A549 (cell line): ENCODE data around the gene PRR14.

ENCODE experiments used
- PHF8 ChIP-seq: fragments of 200-600 bp; sonication (generic); IDR thresholded peaks from 2 replicates; pipeline ENCODE4 v1.6.1; 2016; ENCODE audit warnings: low read depth, mild to moderate bottlenecking, antibody characterized with exemption, moderate library complexity, borderline replicate concordance
- POLR2A ChIP-seq: IDR thresholded peaks from 2 replicates; pipeline ENCODE4 v1.6.1; 2012; ENCODE audit warnings: mild to moderate bottlenecking, low read length
- RFX5 ChIP-seq: fragments of 450-650 bp; IDR thresholded peaks from 2 replicates; pipeline ENCODE4 v1.7.1; 2014; ENCODE audit warnings: antibody characterized with exemption, mild to moderate bottlenecking, moderate library complexity
- SMC3 ChIP-seq: fragments of >200 bp; sonication (Bioruptor Twin); formaldehyde crosslinking; IDR thresholded peaks from 3 replicates; pipeline ENCODE4 v1.6.1; 2018; ENCODE audit warnings: inconsistent platforms
- TF ChIP-seq, protein P1 (sequence below): IDR thresholded peaks from 2 replicates; pipeline ENCODE4 v1.6.1; 2012
- TF ChIP-seq, protein P2 (sequence below): fragments of 150-350 bp; IDR thresholded peaks from 2 replicates; pipeline ENCODE4 v1.6.1; 2014; ENCODE audit warnings: low read depth, mild to moderate bottlenecking, low read length
- TF ChIP-seq, protein P3 (sequence below): fragments of >200 bp; sonication (Bioruptor Twin); formaldehyde crosslinking; IDR thresholded peaks from 3 replicates; pipeline ENCODE4 v1.5.1; 2016
- TF ChIP-seq, protein P4 (sequence below): IDR thresholded peaks from 2 replicates; pipeline ENCODE4 v1.6.1; 2012

DNA sequence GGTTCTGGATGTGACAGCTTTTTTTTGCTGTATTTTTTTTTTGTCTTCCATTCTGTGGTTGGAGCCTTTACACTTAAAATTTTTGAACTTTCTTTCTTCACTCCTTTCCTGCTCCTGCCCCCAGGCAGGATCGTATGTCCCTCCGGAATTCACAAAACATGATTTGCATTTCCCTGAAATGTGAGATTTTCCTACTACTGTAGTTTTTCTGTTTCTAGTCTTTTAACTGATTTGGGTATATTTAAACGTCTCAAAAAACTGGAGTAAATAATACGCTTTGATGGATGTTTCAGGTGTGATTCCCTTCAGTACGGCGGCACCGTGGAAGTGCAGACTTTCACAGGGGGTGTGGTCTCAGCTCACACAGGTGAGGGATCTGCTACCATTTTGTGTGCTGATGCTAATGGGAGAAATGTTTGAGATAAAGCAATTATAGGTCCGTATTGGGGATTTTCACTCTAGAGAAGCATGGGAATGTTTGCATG lies 48.9 kb downstream of the PRR14 start:
- TF ChIP-seq SMC3 (no peak), POLR2A (no peak), RFX5 (no peak), PHF8 (no peak)
- TF ChIP-seq, protein P1, sequence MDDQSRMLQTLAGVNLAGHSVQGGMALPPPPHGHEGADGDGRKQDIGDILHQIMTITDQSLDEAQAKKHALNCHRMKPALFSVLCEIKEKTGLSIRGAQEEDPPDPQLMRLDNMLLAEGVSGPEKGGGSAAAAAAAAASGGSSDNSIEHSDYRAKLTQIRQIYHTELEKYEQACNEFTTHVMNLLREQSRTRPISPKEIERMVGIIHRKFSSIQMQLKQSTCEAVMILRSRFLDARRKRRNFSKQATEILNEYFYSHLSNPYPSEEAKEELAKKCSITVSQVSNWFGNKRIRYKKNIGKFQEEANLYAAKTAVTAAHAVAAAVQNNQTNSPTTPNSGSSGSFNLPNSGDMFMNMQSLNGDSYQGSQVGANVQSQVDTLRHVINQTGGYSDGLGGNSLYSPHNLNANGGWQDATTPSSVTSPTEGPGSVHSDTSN: no peak
- TF ChIP-seq, protein P2, sequence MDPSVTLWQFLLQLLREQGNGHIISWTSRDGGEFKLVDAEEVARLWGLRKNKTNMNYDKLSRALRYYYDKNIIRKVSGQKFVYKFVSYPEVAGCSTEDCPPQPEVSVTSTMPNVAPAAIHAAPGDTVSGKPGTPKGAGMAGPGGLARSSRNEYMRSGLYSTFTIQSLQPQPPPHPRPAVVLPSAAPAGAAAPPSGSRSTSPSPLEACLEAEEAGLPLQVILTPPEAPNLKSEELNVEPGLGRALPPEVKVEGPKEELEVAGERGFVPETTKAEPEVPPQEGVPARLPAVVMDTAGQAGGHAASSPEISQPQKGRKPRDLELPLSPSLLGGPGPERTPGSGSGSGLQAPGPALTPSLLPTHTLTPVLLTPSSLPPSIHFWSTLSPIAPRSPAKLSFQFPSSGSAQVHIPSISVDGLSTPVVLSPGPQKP: no peak
- TF ChIP-seq, protein P3, sequence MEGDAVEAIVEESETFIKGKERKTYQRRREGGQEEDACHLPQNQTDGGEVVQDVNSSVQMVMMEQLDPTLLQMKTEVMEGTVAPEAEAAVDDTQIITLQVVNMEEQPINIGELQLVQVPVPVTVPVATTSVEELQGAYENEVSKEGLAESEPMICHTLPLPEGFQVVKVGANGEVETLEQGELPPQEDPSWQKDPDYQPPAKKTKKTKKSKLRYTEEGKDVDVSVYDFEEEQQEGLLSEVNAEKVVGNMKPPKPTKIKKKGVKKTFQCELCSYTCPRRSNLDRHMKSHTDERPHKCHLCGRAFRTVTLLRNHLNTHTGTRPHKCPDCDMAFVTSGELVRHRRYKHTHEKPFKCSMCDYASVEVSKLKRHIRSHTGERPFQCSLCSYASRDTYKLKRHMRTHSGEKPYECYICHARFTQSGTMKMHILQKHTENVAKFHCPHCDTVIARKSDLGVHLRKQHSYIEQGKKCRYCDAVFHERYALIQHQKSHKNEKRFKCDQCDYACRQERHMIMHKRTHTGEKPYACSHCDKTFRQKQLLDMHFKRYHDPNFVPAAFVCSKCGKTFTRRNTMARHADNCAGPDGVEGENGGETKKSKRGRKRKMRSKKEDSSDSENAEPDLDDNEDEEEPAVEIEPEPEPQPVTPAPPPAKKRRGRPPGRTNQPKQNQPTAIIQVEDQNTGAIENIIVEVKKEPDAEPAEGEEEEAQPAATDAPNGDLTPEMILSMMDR: no peak
- TF ChIP-seq, protein P4, sequence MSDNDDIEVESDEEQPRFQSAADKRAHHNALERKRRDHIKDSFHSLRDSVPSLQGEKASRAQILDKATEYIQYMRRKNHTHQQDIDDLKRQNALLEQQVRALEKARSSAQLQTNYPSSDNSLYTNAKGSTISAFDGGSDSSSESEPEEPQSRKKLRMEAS: no peak
